GM12892 (cell line): ENCODE results near the gene ANKFN1.

ENCODE experiments used
- POLR2AphosphoS5 ChIP-seq: IDR thresholded peaks from 2 replicates; pipeline ENCODE4 v1.6.1; 2011; ENCODE audit warnings: low read depth, low read length, control low read depth
- TAF1 ChIP-seq: IDR thresholded peaks from 2 replicates; pipeline ENCODE4 v1.6.1; 2011; ENCODE audit warnings: low read depth, mild to moderate bottlenecking, control low read depth, low read length, borderline replicate concordance

DNA sequence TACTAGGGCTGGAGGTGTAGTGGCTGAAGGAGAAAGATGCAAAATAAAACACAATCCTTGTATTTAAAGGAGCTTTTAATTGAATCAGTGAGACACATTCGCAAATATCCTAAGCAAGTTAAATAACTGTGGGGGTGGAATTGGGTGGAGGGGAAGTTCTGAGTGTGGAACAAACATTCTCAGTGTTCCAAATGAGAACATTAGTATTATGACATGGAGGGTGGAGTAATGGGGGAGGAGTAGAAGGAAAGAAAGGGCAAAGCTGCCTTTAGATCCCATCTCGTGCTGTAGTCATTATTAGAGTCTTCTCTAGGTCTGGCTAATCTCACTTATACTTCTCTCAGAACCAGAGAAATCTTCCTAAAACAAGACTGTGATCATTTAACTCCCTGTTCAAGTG lies 169.7 kb downstream of the ANKFN1 start:
- no peak for TF ChIP-seq POLR2AphosphoS5
- no peak for TF ChIP-seq TAF1
